ENCODE results near the gene PIWIL4.

DNA sequence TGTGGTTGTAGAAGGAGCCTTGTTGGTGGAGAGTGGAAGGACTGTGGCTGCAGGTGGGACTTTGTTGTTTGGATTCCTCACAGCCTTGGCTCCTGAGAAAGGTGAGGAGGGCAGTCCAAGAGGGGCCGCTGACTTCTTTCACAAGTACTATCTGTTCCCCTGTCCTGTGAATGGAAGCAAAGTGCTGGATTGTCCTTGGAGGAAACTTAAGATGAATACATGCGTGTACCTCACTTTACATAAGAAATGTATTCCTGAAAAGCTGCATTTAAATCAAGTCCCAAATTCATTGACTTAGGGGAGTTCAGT is 21.1 kb upstream of the PIWIL4 start:
- TF ChIP-seq CTCF (IDR thresholded peaks at IDR 0.05) (no peak), POLR2AphosphoS5 (IDR thresholded peaks at IDR 0.05; ENCODE audit: low read depth, low read length) (no peak)
- TF ChIP-seq, protein P1, sequence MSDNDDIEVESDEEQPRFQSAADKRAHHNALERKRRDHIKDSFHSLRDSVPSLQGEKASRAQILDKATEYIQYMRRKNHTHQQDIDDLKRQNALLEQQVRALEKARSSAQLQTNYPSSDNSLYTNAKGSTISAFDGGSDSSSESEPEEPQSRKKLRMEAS (IDR thresholded peaks at IDR 0.05; ENCODE audit: low read depth), result no peak

Measured in SK-N-SH (cell line).